GM12801 (cell line): ENCODE results near the gene CNNM3.

Experiments
- TF ChIP-seq, protein P1 (sequence below): IDR thresholded peaks from one replicate; pipeline ENCODE4 v1.5.1; 2011; ENCODE audit warnings: control low read depth; ENCODE audit not compliant: insufficient read length; ENCODE audit errors: extremely low read depth

CNNM3 gene

DNA sequence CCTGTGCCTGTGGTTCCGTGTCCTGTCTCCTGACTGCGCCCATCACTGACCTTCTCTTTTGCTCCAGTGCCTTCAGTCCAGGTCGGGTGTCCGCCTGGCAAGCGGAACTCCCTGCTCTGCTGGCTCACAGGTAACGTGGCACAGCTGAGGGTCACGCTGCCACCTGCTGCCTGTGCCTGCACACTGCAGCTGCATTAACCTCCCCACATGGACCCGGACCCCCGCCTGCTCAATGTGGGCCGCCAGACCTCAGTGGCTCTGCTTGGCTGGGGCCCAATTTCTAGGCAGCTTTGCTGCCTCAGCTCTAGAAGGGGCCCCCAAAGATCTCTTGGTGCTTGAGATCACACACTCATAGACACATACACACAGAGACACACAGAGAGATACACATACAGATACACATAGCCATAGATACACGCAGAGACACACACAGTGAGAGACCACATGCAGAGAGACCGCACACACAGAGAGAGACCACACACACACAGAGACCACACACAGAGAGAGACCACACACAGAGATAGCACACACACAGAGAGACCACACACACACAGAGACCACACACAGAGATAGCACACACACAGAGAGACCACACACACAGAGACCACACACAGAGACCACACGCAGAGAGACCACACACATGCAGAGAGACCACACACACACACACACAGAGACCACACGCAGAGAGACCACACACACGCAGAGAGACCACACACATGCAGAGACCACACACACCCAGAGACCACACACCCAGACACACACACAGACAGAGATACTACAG, 14.9 kb upstream of the CNNM3 start:
- TF ChIP-seq, protein P1, sequence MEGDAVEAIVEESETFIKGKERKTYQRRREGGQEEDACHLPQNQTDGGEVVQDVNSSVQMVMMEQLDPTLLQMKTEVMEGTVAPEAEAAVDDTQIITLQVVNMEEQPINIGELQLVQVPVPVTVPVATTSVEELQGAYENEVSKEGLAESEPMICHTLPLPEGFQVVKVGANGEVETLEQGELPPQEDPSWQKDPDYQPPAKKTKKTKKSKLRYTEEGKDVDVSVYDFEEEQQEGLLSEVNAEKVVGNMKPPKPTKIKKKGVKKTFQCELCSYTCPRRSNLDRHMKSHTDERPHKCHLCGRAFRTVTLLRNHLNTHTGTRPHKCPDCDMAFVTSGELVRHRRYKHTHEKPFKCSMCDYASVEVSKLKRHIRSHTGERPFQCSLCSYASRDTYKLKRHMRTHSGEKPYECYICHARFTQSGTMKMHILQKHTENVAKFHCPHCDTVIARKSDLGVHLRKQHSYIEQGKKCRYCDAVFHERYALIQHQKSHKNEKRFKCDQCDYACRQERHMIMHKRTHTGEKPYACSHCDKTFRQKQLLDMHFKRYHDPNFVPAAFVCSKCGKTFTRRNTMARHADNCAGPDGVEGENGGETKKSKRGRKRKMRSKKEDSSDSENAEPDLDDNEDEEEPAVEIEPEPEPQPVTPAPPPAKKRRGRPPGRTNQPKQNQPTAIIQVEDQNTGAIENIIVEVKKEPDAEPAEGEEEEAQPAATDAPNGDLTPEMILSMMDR, result no peak

DNA sequence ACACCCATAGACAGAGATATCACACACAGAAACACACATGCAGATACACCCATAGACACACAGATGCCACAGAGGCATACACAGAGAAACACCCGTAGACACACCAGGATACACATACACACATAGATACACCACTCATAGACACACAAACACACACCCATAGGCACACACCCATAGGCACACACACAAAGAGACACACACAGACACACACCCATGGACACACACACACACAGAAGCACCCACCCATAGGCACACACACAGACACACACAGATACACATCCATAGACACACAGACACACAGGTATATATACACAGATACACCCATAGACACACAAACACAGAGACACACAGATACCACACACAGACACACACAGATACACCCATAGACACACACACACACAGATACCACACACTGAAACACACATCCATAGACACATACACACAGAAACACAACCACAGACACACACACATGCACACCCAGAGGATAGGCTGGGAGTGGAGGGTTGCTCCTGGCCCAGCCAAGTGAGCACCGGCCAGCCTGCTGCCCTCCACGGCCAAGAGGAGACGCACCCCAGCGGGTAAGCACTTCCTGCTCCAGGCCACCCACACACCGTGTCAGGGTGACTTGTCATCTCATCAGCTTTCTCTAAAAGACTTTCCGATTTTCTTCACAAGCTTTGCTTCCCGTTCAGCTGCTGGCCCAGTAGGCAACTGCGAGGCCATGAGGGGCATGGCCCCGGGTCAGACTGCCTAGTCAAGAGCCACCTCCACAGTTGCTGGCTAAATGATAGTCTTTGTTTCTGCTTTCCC, 14.1 kb upstream of the CNNM3 start:
- TF ChIP-seq, protein P1, result no peak

DNA sequence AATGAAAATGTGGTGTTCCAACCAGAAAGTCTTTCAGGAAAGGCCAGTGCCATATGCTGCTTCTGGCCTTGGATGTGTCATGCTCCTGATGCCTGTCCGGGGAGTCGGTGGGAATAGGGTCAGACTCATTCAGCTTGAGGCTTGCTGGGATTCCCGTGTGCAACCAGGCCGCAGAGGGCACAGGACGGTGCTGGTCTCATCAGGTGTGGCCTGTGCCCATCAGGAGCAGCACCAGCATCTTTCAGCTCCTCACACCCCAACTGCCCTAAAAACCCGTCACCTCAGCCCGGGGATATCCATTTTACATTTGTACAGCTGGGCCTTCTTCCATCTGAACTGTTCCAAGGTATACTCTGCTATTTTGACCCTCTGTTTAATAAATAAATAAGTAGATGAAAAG, 13.3 kb upstream of the CNNM3 start:
- TF ChIP-seq, protein P1, result no peak

GRCh38 chr2:96804986-96805385, 11.1 kb upstream of the CNNM3 start:
- TF ChIP-seq, protein P1, result no peak

DNA sequence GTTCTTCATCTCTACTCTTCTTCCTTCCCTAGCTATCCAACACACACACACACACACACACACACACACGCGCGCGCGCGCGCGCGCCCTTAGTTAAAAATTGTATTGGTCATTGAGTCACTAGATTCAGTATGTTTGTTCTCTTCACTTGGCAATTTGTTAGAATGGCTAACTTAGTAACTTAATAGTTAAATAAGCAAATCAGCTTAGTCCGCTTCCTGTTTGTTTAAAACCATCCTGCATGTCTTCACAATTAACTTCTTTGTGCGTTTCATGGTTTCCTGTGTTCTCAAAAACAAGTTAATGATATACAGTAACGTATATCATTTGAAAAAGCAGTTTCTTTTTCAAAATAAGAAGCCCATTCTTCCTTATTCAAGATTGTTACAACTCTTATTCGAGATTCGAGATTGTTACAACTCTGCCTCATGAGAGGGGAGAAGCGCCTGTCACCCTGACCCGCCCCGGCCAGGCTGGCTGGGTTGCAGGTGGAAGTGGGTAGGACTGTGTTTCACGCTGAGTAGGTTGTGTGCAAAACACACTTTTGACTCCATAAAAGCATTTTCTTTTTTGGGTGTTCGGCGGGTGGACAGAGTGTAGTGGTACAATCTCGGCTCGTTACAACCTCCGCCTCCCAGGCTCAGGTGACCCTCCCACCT, 9.5 kb upstream of the CNNM3 start:
- TF ChIP-seq, protein P1, result no peak

GRCh38 chr2:96807127-96807471, 9.0 kb upstream of the CNNM3 start:
- TF ChIP-seq, protein P1, result no peak

GRCh38 chr2:96808176-96808837, 7.8 kb upstream of the CNNM3 start:
- TF ChIP-seq, protein P1, result no peak
